ENCODE results near the gene TSPAN9.

Gene TSPAN9

GRCh38 chr12:3038166-3038565, 39.0 kb upstream of the TSPAN9 start:
- TF ChIP-seq, protein P1, sequence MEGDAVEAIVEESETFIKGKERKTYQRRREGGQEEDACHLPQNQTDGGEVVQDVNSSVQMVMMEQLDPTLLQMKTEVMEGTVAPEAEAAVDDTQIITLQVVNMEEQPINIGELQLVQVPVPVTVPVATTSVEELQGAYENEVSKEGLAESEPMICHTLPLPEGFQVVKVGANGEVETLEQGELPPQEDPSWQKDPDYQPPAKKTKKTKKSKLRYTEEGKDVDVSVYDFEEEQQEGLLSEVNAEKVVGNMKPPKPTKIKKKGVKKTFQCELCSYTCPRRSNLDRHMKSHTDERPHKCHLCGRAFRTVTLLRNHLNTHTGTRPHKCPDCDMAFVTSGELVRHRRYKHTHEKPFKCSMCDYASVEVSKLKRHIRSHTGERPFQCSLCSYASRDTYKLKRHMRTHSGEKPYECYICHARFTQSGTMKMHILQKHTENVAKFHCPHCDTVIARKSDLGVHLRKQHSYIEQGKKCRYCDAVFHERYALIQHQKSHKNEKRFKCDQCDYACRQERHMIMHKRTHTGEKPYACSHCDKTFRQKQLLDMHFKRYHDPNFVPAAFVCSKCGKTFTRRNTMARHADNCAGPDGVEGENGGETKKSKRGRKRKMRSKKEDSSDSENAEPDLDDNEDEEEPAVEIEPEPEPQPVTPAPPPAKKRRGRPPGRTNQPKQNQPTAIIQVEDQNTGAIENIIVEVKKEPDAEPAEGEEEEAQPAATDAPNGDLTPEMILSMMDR (IDR thresholded peaks at IDR 0.05; ENCODE audit: low read depth, low read length, missing control alignments): no peak
- in situ Hi-C loops (cut with HindIII; ENCODE audit: low pct_ligation_motif_present, low sequenced_read_pairs): no loop called here
- H3K27me3 ChIP-seq (replicated peaks): no peaks in the 10 kb centered on the region
- H3K4me3 ChIP-seq (ENCODE audit: low read depth, low read length): no peak overlapping the region
- H3K36me3 ChIP-seq (replicated peaks): peaks cover 13% of the 10 kb centered on the region
- no peak for DNase-seq
- no peak overlapping the region for H3K27ac ChIP-seq

GRCh38 chr12:3038926-3039510, 38.2 kb upstream of the TSPAN9 start:
- in situ Hi-C loops (cut with HindIII; ENCODE audit: low pct_ligation_motif_present, low sequenced_read_pairs): no loop called here
- Histone ChIP-seq H3K27me3 (replicated peaks) (no peaks in the 10 kb centered on the region), H3K36me3 (replicated peaks) (peaks cover 13% of the 10 kb centered on the region), H3K27ac (no peak overlapping the region), H3K4me3 (ENCODE audit: low read depth, low read length) (no peak overlapping the region)
- no peak for DNase-seq
- TF ChIP-seq, protein P1 (IDR thresholded peaks at IDR 0.05; ENCODE audit: low read depth, low read length, missing control alignments): no peak

GRCh38 chr12:3040026-3040656, 37.0 kb upstream of the TSPAN9 start:
- H3K4me3 ChIP-seq (ENCODE audit: low read depth, low read length): no peak overlapping the region
- in situ Hi-C loops (cut with HindIII; ENCODE audit: low pct_ligation_motif_present, low sequenced_read_pairs): no loop called here
- no peak overlapping the region for H3K27ac ChIP-seq
- no peaks in the 10 kb centered on the region for H3K27me3 ChIP-seq (replicated peaks)
- DNase-seq: no peak
- peaks cover 13% of the 10 kb centered on the region for H3K36me3 ChIP-seq (replicated peaks)
- TF ChIP-seq, protein P1 (IDR thresholded peaks at IDR 0.05; ENCODE audit: low read depth, low read length, missing control alignments): no peak

DNA sequence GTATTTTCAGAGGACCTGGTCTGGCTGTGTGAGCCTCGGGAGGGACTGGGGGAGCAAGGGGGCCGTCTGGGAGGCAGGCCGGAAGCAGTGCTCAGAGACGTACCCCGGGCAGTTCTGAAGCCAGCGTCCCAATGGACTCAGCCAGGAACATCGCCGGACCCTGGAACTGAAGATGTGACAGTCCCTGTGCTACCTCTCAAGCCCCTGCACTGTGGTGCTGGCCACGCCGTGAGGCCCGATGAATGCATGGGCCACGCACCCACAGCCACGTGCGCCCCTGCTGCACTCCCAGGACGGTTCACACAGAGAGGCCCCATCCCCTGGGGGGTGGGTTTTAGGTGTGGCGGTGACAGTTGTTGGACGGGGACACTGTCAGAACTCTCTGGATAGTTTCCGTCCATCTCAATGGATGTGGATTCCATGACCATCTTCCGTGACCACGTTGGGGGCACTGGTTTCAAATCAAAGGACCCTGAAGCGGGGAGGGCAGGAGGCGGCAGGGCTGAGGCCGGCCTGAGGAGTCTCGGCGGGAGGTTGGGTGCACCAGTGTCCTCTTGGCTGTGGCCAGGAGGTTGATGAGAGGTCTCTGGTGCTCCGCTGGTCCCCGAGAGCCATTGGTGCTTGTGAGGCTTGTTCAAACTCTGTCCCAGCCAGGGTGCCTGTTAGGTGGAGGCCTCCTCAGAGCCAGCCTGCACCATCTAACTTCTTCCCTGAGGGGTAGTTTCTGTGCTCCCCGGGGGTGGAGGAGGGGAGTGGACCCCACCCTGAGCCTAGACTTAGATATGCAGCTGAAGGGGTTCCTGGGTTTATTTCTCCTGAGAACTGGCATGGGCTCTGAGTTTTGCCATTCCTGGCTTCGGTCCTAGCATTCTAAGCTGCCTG, 36.3 kb upstream of the TSPAN9 start:
- in situ Hi-C loops (cut with HindIII; ENCODE audit: low pct_ligation_motif_present, low sequenced_read_pairs): no loop called here
- no peak overlapping the region for H3K4me3 ChIP-seq (ENCODE audit: low read depth, low read length)
- no peak overlapping the region for H3K27ac ChIP-seq
- TF ChIP-seq, protein P1 (IDR thresholded peaks at IDR 0.05; ENCODE audit: low read depth, low read length, missing control alignments): no peak
- no peak for DNase-seq
- peaks cover 13% of the 10 kb centered on the region for H3K36me3 ChIP-seq (replicated peaks)
- no peaks in the 10 kb centered on the region for H3K27me3 ChIP-seq (replicated peaks)

DNA sequence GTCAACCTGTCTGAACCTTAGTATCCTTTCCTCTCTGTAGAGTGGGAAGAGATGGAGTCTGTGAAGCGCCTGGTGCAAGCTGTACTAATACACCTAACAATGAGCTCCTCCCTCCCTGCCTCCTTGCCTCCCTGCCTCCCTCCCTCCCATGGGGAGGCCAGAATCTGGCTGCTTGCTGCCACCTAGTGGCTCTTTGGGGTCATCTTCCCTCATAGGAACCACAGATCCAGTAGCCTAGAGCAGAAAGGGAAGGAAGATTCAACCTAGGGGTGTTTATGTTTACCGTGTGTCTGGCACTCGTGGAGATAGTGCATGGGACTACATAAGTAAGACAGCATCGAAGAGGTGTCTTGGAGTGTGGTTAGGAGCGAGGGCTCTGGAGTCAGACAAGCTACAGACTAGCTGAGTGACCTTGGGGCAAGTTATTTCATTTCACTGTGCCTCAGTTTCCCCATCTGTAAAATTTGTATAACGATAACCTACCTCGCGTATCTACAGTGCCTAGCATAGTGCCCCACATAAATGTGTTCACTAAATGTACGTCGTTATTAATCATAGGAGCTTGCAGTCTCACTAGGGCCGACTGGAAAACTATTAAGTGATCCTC, 35.5 kb upstream of the TSPAN9 start:
- TF ChIP-seq, protein P1 (IDR thresholded peaks at IDR 0.05; ENCODE audit: low read depth, low read length, missing control alignments): peak; percentile 80
- in situ Hi-C loops (cut with HindIII; ENCODE audit: low pct_ligation_motif_present, low sequenced_read_pairs): no loop called here
- H3K36me3 ChIP-seq (replicated peaks): peaks cover 13% of the 10 kb centered on the region

More for the DNA sequence above, 35.5 kb upstream of the TSPAN9 start:
- DNase-seq: peak; percentile 72
- Histone ChIP-seq H3K4me3 (ENCODE audit: low read depth, low read length) (no peak overlapping the region), H3K27me3 (replicated peaks) (no peaks in the 10 kb centered on the region), H3K27ac (no peak overlapping the region)

All from brain microvascular endothelial cell (primary cell).